Right hindlimb (tissue), 1 donor: ENCODE measurements around the gene EXOG.

Source experiments
- DNase-seq: peaks from one replicate; pipeline ENCODE4 v3.0.0-alpha.2; 2018

EXOG gene

GRCh38 chr3:38511546-38511945, 15.4 kb downstream of the EXOG start:
- no peak for DNase-seq

- DNase-seq, result no peak
Measured at GRCh38 chr3:38515367-38515766, 19.2 kb downstream of the EXOG start.

- no peak for DNase-seq
Measured at GRCh38 chr3:38516669-38517068, 20.5 kb downstream of the EXOG start.

- no peak for DNase-seq
Measured at GRCh38 chr3:38519000-38519399, 22.9 kb downstream of the EXOG start.

- no peak for DNase-seq
Measured at GRCh38 chr3:38519651-38520050, 23.5 kb downstream of the EXOG start.

- peak; percentile 64 for DNase-seq
Measured at GRCh38 chr3:38521391-38521987, 25.3 kb downstream of the EXOG start.

- DNase-seq, result no peak
Measured at GRCh38 chr3:38522002-38522401, 25.9 kb downstream of the EXOG start.

- no peak for DNase-seq
Measured at GRCh38 chr3:38524141-38524739, 28.1 kb downstream of the EXOG start.

- DNase-seq, result no peak
Measured at GRCh38 chr3:38526792-38527191, 30.7 kb downstream of the EXOG start.

GRCh38 chr3:38528457-38528856, 32.3 kb downstream of the EXOG start:
- DNase-seq, result no peak

- DNase-seq, result no peak
Measured at GRCh38 chr3:38532529-38532928, 36.4 kb downstream of the EXOG start.

- DNase-seq, result no peak
Measured at GRCh38 chr3:38533285-38533976, 37.3 kb downstream of the EXOG start.

GRCh38 chr3:38534180-38534579, 38.0 kb downstream of the EXOG start:
- DNase-seq, result no peak

GRCh38 chr3:38534604-38535003, 38.5 kb downstream of the EXOG start:
- no peak for DNase-seq

GRCh38 chr3:38536671-38537070, 40.5 kb downstream of the EXOG start:
- no peak for DNase-seq

- DNase-seq, result no peak
Measured at GRCh38 chr3:38538773-38539353, 42.7 kb downstream of the EXOG start.

GRCh38 chr3:38541806-38542205, 45.7 kb downstream of the EXOG start:
- no peak for DNase-seq

- peak; percentile 46 for DNase-seq
Measured at GRCh38 chr3:38542401-38543298, 46.5 kb downstream of the EXOG start.

GRCh38 chr3:38543586-38543985, 47.4 kb downstream of the EXOG start:
- peak; percentile 61 for DNase-seq

- DNase-seq, result no peak
Measured at GRCh38 chr3:38544926-38545325, 48.8 kb downstream of the EXOG start.

- DNase-seq, result no peak
Measured at GRCh38 chr3:38545550-38545949, 49.4 kb downstream of the EXOG start.

GRCh38 chr3:38545983-38546382, 49.8 kb downstream of the EXOG start:
- no peak for DNase-seq
